T-cell (primary cell): ENCODE measurements around the gene CNTNAP3. TPM values are rescaled to one million over a fixed set of nuclear protein-coding genes. Genes with fewer than 3 reads are reported as not detected.
"Not testable (repeated sequence)": the region's sequence is repeated elsewhere in the genome, so short reads cannot be mapped to it uniquely, and the experiment has no call there.

Experiments used
- ATAC-seq, 4 experiments: fragments of 200-7000 bp in 3 of 4; fragments of 150-1000 bp in 1 of 4; cut with Tn5 transposase; replicated peaks in 1 of 4; 1 replicate in 3 of 4; 2 replicates in 1 of 4; pipeline ENCODE4 v1.10.0; 2021; ENCODE audit warnings: moderate library complexity in 3 of 4, mild to moderate bottlenecking in 2 of 4, moderate number of reproducible peaks in 1 of 4
- CTCF ChIA-PET, 2 donors: fragments of 300-600 bp; sonication (Branson Sonifier 250); formaldehyde crosslinking; loops; one replicate each; lab custom pipeline; 2022; ENCODE audit warnings: antibody characterized with exemption in 2 of 2; lab: Charles Lee
- POLR2A ChIA-PET, 2 donors: fragments of 300-600 bp; sonication (Branson Sonifier 250); formaldehyde crosslinking; loops; one replicate each; lab custom pipeline; 2022; ENCODE audit warnings: antibody characterized with exemption in 2 of 2; lab: Charles Lee
- DNase-seq, 35 experiments: peaks; one replicate each; pipeline versions ENCODE4 v3.0.0 to v3.0.0-alpha.2; 2013 to 2023
- H3K27ac ChIP-seq: one replicate; pipeline ENCODE4 v1.5.1; 2013; ENCODE audit warnings: low read length
- H3K27me3 ChIP-seq, 2 experiments: replicated peaks in 1 of 2; 1 replicate in 1 of 2; 2 replicates in 1 of 2; pipeline versions ENCODE4 v1.6.1 to v1.7.0; 2013; ENCODE audit warnings: low read length in 1 of 2, mixed read lengths in 1 of 2; ENCODE audit not compliant: control insufficient read depth in 2 of 2, insufficient read depth in 2 of 2; ENCODE audit errors: extremely low read depth in 1 of 2
- H3K36me3 ChIP-seq, 2 donors: 1 replicate in 1 of 2; 2 replicates in 1 of 2; pipeline versions ENCODE4 v1.6.1 to v1.7.0; 2013; ENCODE audit warnings: low read length in 1 of 2; ENCODE audit not compliant: control insufficient read depth in 2 of 2, insufficient read depth in 1 of 2; ENCODE audit errors: extremely low read depth in 1 of 2
- H3K4me1 ChIP-seq, 2 experiments: 1 replicate in 1 of 2; 2 replicates in 1 of 2; pipeline versions ENCODE4 v1.6.1 to v1.7.0; 2013; ENCODE audit warnings: low read length in 2 of 2, mixed read lengths in 1 of 2; ENCODE audit not compliant: insufficient read depth in 2 of 2, control insufficient read depth in 1 of 2; ENCODE audit errors: extremely low read depth in 1 of 2
- H3K4me3 ChIP-seq, 2 donors: 1 replicate in 1 of 2; 2 replicates in 1 of 2; pipeline versions ENCODE4 v1.5.1 to v1.7.0; 2013; ENCODE audit warnings: mild to moderate bottlenecking in 2 of 2, low read length in 1 of 2, moderate library complexity in 1 of 2; ENCODE audit not compliant: control insufficient read depth in 1 of 2; ENCODE audit errors: extremely low read depth in 1 of 2
- H3K9me3 ChIP-seq: 2 replicates; pipeline ENCODE4 v1.7.0; 2013
- H3K27ac Mint-ChIP-seq, 2 donors: one replicate each; pipeline ENCODE4 v1.8.0; 2020 to 2021; ENCODE audit warnings: mild to moderate bottlenecking in 2 of 2, mixed read lengths in 2 of 2
- H3K27me3 Mint-ChIP-seq, 2 donors: one replicate each; pipeline ENCODE4 v1.8.0; 2021 to 2022; ENCODE audit warnings: mixed read lengths in 2 of 2
- H3K36me3 Mint-ChIP-seq: one replicate; pipeline ENCODE4 v1.8.0; 2021; ENCODE audit warnings: mixed read lengths
- H3K4me1 Mint-ChIP-seq, 3 donors: one replicate each; pipeline ENCODE4 v1.8.0; 2020 to 2022; ENCODE audit warnings: mixed read lengths in 3 of 3, mild to moderate bottlenecking in 1 of 3
- H3K4me3 Mint-ChIP-seq, 3 donors: one replicate each; pipeline ENCODE4 v1.8.0; 2020 to 2022; ENCODE audit warnings: mild to moderate bottlenecking in 3 of 3, mixed read lengths in 3 of 3, moderate library complexity in 3 of 3
- H3K9me3 Mint-ChIP-seq, 3 donors: one replicate each; pipeline ENCODE4 v1.8.0; 2020 to 2022; ENCODE audit warnings: mixed read lengths in 3 of 3
- WGBS: methylation state at CpG from one replicate; pipeline ENCODE4 v1.1.5; 2013; ENCODE audit warnings: missing lambda C conversion rate; ENCODE audit not compliant: insufficient coverage; 5-methylcytosine and 5-hydroxymethylcytosine counted together
- total RNA-seq, 35 experiments: library from RNA in 6 of 35; stranded (reverse) in 6 of 35; fragments of 120-200 nt in 1 of 35; gene quantifications; one replicate each; pipeline versions ENCODE4 v1.2.1 to v1.2.4 and lab custom pipeline; 2013 to 2026

CNTNAP3 gene
- total RNA-seq, 5 donors from 2014 or later (not counting 1 experiment from before 2014, with no cell fraction given) = 0.22 TPM; not detected in 4

DNA sequence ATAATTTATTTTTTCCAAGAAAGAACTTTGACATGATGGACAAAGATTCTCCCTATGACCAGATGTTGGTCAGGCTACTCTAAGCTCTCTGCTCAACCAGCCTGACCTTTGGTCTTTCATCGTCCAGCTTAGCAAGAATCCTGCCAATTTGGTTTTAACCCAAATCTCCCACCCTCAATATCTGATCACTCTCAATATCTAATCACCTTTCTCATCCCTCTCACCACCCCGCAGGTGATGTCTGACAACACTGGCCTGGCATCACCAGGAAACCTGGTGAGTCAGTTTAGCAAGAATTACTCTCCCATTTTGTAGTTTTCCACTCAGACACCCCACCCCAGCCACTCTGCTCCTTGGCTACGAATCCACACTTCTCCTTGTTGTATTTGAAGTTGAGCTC is 207.9 kb downstream of the CNTNAP3 start:
- H3K9me3 Mint-ChIP-seq, H3K4me1 ChIP-seq, POLR2A ChIA-PET, H3K36me3 Mint-ChIP-seq, H3K27me3 ChIP-seq, DNase-seq, ATAC-seq, H3K4me3 Mint-ChIP-seq, H3K9me3 ChIP-seq, H3K4me1 Mint-ChIP-seq, H3K27ac ChIP-seq, H3K36me3 ChIP-seq, H3K27ac Mint-ChIP-seq, H3K4me3 ChIP-seq: not testable (repeated sequence)
- CTCF ChIA-PET = interaction anchor here in 1 of 2 donors (0.6 kb wide), 1 partner anchor 50 kb away, joined by 5 read pairs; no protein-coding TSS in a partner anchor
- WGBS = no CpG with 5 or more reads among the region's 3 CpGs
- peaks cover 7 to 13% of the 10 kb centered on the region in 2 donors for H3K27me3 Mint-ChIP-seq

- H3K36me3 Mint-ChIP-seq, CTCF ChIA-PET, H3K4me1 Mint-ChIP-seq, H3K4me1 ChIP-seq, H3K27ac ChIP-seq, H3K9me3 Mint-ChIP-seq, H3K27me3 ChIP-seq, H3K4me3 Mint-ChIP-seq, H3K9me3 ChIP-seq, H3K27ac Mint-ChIP-seq, H3K4me3 ChIP-seq, POLR2A ChIA-PET, H3K36me3 ChIP-seq: not testable (repeated sequence)
- 30% methylated on average over 6 of the region's 49 CpGs for WGBS
- ATAC-seq = peak in 1 of 4 experiments; percentile 40
- peaks cover 7 to 13% of the 10 kb centered on the region in 2 donors for H3K27me3 Mint-ChIP-seq
- peak in 1 of 35 experiments; percentile 0 for DNase-seq
These were observed 209.2 kb downstream of the CNTNAP3 start for GRCh38 chr9:39078621-39079256.

GRCh38 chr9:39073537-39073936 is 214.4 kb downstream of the CNTNAP3 start:
- CTCF ChIA-PET, POLR2A ChIA-PET: not testable (repeated sequence)

DNA sequence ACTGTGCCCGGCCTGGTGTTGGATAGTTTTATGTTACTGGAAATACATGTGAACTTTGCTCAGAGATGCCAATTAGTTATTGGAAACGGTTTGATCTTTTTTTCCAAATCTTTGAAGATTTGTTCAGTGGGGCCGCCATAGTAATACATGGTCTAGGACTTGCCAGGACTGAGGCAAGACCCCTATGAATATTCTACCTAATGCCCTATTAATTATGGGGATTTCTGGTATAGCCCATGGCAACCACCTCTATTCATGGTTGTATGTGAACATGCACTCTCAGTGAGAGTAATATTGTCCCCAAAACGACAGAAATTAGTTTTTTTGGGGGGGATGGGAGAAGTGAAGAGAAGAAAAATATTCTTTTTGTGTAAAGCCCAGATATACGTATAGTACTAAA is 220.3 kb downstream of the CNTNAP3 start:
- CTCF ChIA-PET, H3K36me3 Mint-ChIP-seq, H3K9me3 Mint-ChIP-seq, ATAC-seq, H3K27me3 ChIP-seq, H3K27me3 Mint-ChIP-seq, POLR2A ChIA-PET, H3K27ac ChIP-seq, H3K4me1 ChIP-seq, H3K9me3 ChIP-seq, H3K27ac Mint-ChIP-seq, DNase-seq, H3K36me3 ChIP-seq, H3K4me1 Mint-ChIP-seq, H3K4me3 Mint-ChIP-seq, H3K4me3 ChIP-seq: not testable (repeated sequence)
- WGBS = no CpG with 5 or more reads among the region's 5 CpGs

More at GRCh38 chr9:39073537-39073936, 214.4 kb downstream of the CNTNAP3 start:
- H3K4me3 Mint-ChIP-seq, H3K36me3 ChIP-seq, H3K4me1 ChIP-seq, H3K27ac ChIP-seq, H3K9me3 Mint-ChIP-seq, H3K9me3 ChIP-seq, H3K27me3 ChIP-seq, DNase-seq, H3K4me1 Mint-ChIP-seq, H3K4me3 ChIP-seq, ATAC-seq, H3K27me3 Mint-ChIP-seq, H3K27ac Mint-ChIP-seq, H3K36me3 Mint-ChIP-seq: not testable (repeated sequence)
- WGBS = 48% methylated on average over 3 of the region's 8 CpGs

DNA sequence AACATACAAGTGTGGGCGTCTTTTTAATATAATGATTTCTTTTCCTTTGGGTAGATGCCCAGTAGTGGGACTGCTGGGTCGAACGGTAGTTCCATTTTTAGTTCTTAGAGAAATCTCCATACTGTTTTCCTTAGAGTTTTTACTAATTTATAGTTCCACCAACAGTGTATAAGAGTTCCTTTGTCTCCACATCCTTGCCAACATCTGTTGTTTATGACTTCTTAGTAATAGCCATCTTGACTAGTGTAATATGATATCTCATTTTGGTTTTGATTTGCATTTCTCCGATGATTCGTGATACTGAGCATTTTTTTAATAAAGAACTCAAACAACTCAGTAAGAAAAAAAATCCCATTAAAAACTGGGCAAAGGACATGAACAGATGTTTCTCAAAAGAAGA is 225.0 kb downstream of the CNTNAP3 start:
- H3K36me3 ChIP-seq, H3K4me3 Mint-ChIP-seq, ATAC-seq, POLR2A ChIA-PET, H3K36me3 Mint-ChIP-seq, H3K27me3 Mint-ChIP-seq, H3K4me1 Mint-ChIP-seq, H3K27ac Mint-ChIP-seq, DNase-seq, H3K9me3 ChIP-seq, H3K27me3 ChIP-seq, H3K9me3 Mint-ChIP-seq, H3K27ac ChIP-seq, H3K4me3 ChIP-seq, H3K4me1 ChIP-seq: not testable (repeated sequence)
- CTCF ChIA-PET = interaction anchor here in 1 of 2 donors (0.7 kb wide), 1 partner anchor 22 kb away, joined by 5 read pairs; no protein-coding TSS in a partner anchor
- no CpG with 5 or more reads among the region's 5 CpGs for WGBS

- H3K9me3 ChIP-seq, H3K36me3 Mint-ChIP-seq, DNase-seq, H3K27me3 Mint-ChIP-seq, H3K4me1 Mint-ChIP-seq, H3K4me3 ChIP-seq, H3K9me3 Mint-ChIP-seq, H3K27ac Mint-ChIP-seq, H3K4me1 ChIP-seq, H3K36me3 ChIP-seq, H3K27ac ChIP-seq, CTCF ChIA-PET, H3K4me3 Mint-ChIP-seq, H3K27me3 ChIP-seq, POLR2A ChIA-PET, ATAC-seq: not testable (repeated sequence)
- WGBS = no CpG with 5 or more reads among the region's 8 CpGs
These were observed 233.5 kb downstream of the CNTNAP3 start for GRCh38 chr9:39054453-39054852.

GRCh38 chr9:39046833-39047232 is 241.1 kb downstream of the CNTNAP3 start:
- H3K9me3 ChIP-seq, H3K4me1 Mint-ChIP-seq, ATAC-seq, H3K36me3 Mint-ChIP-seq, H3K4me1 ChIP-seq, CTCF ChIA-PET, DNase-seq, H3K4me3 ChIP-seq, H3K27me3 Mint-ChIP-seq, H3K27me3 ChIP-seq, POLR2A ChIA-PET, H3K4me3 Mint-ChIP-seq, H3K36me3 ChIP-seq, H3K9me3 Mint-ChIP-seq, H3K27ac Mint-ChIP-seq, H3K27ac ChIP-seq: not testable (repeated sequence)
- no CpG with 5 or more reads among the region's 3 CpGs for WGBS
